Activated T-cell treated with anti-CD3 and anti-CD28 coated beads, Interleukin-2, amount 50 U/mL, for 48 hours (primary cell): ENCODE results near the gene SLC45A1.
"Not testable (repeated sequence)": the region's sequence is repeated elsewhere in the genome, so short reads cannot be mapped to it uniquely, and the experiment has no call there.

Experiments
- DNase-seq, 2 experiments: peaks; one replicate each; pipeline ENCODE4 v3.0.0-alpha.2; 2020

The SLC45A1 gene

DNA sequence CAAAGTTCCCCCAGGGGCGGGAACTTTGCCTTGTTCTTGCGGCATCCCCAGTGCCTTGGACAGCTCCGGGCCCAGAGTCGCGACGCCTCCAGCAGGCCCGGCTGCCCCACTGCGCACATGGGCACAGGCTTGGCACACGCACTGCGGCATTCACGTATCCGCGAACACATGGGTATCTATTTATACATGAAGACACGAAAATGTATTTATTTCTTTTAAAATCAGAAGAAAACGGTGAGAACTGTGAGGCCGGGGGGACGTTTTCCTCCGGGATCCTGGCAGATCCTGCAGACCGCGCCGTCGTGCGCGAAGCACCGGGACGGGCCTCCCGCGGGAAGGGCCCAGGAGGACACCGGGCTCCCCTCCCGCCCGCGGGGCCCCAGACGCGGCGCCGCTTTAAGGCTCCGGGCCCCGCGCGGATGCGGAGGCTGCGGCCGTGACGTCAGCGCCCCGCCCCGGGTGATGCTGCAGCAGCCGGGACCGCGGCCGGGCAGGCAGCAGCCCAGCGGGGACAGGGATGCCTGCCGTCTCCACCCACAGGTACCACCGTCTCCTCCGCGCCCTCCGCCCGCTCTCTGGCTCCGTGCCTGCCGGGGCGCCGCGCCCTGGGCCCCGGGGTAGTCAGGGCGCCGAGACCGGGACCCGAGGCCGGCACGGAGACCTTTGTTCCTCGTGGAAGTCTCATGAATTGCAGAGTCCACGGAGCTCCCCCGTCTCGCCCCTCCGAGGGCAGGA lies at the start of gene SLC45A1:
SLC45A1 (plus strand) TSS at position 468 of the 735 bp plus-strand sequence. CDS start 6,216 bp downstream, outside the sequence.
- DNase-seq: peak; percentile 82 to 88

DNA sequence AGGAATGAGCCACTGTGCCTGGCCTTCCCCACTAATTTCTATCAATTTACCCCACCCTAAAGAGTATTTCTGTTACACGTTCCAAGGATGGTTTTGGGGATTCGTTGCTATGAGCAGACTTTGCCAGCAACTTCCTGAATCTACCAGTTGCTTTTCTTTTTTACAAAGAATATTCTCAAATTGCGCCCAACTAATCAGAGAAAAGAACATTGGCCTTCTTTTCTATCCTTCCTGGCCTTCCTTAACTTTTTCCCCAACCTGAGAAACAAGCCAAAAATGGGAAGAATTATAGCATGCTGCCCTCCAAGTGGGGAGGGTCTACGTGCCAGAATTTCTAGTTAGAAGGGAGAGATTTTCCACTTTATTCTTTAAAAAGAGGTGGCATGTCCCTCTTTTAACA lies 44.9 kb upstream of the SLC45A1 start:
- DNase-seq: no peak

DNA sequence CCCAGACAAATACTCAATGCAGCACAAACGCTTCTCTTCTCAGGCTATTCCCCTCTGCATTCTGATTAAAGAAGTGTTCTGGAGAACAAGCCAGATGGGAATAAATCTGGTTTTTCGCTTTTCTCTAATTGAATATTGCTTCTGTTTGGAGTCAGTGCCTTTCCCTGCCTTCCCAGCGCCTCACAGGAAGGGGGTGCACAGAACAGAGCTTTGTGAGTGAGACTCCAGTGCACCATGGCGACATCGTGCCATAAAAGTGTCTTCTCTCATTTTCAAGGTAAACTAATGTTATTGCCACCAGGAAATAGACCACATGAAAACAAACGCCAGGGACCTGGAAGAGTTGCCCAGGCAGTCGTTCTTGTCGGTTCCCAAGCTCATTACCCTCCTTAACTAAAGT lies 43.6 kb upstream of the SLC45A1 start:
- DNase-seq: no peak

DNA sequence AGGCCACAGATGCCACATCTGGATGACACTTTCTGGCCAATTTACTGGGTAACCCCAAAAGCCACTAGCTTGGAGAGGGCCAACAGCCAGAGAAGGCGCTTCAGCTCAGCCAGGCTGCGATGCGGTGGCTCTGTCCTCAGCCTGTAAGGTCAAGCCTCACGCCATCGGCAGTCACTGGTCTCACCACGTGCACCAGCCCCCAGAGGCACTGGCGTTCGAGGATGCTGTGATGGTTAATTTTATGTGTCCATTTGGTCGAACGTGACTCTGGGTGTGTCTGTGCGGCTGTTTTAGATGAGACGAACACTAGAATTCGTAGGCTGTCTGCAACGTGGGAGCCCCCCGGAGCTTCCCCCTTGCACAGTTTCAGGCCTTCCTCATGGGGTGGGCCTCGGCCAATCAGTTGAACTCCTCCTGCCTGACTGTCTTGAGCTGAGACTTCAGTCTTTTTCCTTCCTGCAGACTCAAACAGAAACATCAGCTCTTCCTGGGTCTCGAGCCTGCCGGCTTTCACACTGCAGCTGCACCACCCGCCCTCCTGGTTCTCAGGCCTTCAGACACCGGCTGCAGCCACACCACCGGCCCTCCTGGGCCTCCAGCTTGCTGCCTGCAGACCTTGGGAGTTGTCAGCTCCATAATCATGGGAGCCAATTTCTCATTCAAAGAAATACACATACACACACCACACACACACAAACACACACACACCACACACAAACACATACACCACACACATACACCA lies 41.6 kb upstream of the SLC45A1 start:
- no peak for DNase-seq

DNA sequence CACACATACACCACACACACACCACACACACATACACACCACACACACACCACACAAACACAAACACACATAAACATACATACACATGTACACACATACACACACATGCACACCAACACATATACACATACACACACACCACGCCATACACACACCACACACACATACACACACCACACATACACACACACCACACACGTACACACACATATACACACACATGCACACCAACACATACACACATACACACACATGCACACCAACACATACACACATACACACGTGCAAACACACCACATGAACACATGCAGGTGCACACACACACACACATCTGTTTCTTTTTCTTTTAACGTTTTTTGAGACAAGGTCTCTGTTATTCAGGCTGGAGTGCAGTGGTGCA lies 41.0 kb upstream of the SLC45A1 start:
- DNase-seq: no peak

DNA sequence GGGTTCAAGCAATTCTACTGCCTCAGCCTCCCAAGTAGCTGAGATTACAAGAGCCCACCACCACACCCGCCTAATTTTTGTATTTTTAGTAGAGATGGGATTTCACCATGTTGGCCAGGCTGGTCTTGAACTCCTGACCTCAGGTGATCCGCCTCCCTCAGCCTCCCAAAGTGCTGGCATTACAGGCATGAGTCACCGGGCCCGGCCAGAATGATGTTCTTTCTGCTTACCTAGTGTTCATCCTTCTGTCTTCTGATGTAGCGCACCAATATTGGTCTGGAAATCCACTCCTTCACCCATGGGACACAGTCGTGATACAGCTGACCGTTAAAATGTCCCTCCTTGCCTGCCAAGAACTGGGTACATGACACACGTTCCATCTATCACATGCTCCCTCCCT lies 39.2 kb upstream of the SLC45A1 start:
- DNase-seq: not testable (repeated sequence)

DNA sequence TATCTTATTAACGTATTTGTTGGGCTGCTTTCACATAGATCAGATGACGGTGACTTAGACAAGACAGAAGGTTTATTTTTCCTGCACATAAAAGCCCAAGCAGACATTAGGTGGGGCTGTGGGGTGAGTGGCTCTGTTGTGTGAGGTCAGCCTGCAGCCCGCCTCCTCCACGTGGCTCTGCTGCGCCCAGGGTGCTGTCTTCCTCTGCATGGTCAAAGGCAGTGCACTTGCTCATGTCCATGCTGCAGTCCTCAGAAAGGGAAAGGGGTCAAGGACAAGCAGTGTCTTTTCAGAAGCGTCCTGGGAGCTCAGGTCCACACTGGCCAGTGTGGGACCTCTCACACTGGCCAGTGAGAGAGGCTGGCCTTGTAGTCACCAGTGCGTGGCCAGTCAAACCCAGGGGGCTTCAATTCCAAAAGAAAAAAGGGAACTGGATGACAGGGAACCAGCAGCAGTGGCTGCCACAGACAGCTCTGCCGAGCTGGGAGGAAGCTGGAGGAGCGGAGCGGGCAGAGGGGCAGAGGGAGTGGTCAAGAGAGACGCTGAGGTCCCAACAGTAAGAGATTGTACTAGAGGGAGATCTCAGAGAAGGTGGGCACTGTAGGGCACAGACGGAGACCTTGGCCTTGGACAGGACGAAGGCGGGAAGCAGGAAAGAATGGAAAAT lies 35.9 kb upstream of the SLC45A1 start:
- no peak for DNase-seq

DNA sequence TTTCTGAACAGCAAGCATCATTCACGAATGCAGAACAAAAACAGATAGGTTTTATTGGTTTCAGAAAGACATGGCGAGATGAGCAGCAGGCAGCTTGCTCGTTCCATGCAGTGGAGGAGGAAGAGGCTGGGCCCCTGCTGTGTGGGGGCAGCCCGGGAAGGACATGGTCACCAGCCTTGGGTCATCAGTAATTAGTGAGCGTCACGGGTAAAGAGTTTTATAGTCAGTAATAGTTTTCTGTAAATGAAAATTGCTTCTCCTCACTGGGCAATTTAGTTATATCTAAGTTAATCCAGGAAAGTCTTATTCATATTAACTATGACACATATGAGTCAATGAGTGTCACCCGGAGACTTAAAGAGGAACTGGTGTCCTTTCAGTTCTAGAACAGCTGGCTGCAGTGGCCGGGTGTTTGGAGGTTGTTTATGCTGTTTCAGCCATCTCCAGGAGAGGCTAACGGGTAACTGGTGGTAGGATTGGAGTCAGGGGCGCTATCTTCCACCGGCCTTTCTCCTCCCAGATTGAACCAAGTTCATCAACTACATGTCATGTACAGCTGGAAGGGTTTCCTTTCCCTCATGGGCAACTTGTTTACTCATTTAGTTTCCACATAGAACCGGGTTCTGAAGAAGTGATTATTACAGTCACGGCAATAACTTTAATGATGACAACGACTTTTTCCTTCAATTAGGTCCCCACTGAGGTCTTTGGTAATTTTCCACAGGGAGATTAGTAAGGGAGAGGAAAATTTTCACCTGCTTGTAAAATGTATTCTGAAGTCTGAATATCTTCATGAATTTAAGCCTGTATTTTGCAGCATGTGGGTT lies 34.6 kb upstream of the SLC45A1 start:
- peak; percentile 60 to 64 for DNase-seq

DNA sequence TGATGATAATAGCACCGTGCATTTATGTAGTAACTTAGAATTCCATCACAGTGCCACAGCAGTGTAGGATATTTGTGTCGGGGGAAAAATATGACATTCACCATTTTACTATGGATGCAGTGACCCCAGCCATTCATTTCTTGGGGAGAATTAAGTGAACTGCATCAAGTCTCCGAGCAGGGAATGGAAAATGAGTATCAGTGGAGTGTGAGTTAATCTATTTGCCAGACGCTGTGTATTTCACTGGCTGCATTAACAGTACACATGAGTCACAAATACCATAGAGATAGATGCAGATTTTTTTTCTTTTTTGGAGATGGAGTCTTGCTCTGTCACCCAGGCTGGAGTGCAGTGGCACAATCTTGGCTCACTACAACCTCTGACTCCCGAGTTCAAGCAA lies 33.8 kb upstream of the SLC45A1 start:
- DNase-seq: no peak

DNA sequence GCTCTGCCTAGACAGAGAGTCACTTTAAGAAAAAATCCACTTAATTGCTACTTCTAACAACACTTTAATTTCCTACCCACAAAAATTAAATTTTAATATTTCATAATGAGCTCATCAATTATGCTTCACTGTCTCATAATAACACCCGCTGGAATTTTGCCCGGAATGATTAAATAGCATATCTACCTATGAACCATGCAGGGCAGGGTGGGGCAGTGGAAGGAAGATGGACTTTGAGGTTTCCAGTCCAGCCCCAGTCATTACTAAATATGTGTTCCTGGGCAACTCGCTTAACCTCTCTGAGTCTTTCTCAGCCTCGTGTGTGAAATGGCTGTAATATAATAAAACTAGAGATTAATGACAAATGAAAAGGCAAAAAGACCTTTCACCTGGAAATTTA lies 32.8 kb upstream of the SLC45A1 start:
- DNase-seq: no peak

DNA sequence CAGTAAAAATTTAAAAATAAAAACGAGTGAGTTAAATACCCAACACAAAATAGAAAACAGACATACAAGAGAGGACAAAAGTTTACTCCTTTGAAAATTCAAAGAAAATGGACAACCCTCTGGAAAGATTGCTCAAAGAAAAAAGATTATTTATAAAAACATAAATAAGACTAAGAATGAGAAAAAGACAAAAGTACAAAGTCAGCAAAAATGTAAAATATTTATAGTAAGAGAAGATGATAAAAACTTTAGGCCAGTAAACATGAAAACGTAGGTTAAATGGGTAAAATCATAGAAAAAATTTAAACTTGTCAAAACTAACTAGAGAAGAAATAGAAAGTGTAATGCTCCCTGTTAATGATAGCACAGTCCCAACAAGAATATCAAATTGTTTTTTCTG lies 31.9 kb upstream of the SLC45A1 start:
- no peak for DNase-seq

DNA sequence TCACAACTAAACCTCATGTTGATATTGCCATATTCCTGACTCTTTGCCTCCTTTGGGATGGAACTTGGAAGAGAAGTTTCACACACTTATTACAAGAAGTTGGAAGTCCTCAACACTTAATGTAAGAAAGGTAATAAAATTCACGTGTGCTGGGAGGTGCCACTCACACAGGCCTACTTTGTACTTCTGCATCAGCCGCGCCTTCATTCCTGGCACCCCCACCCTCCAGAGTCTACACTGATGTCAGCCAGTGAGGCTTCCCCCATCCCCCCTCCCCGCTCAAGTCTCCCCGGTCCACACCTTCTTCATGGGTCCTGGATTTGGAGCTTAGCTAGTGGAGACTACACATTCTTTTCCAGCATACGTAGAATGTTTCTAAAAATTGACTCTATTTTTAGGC lies 24.8 kb upstream of the SLC45A1 start:
- no peak for DNase-seq

DNA sequence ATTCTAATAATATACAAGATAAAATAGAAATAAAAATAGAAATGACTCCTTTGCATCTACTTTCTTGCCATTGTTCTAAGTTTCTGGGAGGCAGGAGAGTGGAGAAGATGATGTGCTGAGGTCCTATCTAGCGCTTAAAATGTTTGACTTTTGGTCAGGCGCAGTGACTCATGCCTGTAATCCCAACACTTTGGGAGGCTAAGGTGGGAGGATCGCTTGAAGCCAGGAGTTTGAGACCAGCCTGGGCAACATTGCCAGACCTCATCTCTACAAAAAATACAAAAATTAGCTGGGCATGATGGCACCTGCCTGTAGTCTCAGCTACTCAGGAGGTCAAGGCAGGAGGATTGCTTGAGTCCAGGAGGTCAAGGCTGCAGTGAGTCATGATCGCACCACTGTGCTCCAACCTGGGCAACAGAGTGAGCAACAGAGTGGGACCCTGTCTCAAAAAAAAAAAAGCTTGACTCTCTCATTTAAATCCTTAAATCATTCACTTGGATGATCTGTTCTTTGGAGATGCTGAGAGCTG lies 24.2 kb upstream of the SLC45A1 start:
- DNase-seq: no peak

DNA sequence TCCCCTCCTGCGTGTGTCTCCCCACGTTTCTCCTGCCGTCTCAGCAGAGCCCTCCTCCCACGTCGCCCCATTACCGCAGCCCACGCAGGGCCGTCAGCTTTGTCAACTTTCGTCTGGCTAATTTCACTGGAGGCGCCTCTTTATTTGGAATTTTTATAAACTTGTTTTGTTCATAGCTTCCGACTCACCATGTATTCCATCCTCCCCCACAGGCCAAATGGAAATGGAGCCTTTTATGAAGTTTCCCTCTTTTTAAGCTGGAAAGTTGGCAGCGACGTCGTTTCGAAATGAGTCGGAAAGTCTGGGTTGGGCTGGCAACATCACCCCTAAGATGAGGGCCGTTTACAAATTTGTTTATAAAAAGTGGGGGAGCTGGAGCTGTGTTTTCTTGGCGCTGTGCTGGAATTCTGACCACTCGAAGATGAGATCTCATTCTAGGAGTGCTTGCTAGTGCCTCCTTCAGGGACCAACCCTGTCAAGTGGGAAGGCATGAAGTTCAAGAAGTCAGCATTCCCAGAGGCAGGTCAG lies 23.7 kb upstream of the SLC45A1 start:
- no peak for DNase-seq

DNA sequence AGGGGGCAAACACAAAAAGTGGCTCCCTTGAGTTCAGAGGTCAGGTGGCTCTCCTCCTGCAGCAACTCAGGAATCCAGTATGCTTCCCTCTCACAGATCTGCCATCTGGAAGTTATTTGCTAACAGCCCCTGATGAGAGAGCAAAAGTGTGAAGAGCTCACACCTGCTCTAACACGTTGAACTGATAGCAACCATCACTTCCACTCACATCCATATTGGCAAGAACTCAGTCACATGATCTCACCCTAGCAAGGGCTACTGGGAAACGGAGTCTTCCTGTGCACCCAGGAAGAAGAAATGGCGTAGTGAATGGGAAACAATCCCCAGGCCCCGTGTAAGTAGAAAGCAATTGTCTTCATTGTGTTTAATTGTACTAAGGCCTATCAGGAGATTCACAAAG lies 20.7 kb upstream of the SLC45A1 start:
- no peak for DNase-seq

DNA sequence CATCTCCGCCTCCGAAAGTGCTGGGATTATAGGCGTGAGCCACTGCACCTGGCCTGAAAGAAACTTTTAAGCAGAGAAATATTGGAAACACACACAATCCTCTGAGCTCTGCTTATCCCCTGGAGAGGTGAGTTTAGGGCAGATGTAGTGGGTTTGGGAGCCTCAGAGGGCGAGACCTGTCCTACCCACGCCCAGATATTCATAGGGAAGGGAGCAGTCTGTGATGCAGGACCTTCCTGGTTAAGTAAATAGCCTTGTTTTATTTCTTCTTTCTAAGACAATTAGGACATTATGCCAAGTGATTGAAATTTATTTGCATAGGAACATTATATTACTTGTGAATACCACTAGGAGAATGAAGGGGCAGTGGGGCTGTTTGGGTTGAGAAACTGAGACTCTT lies 18.0 kb upstream of the SLC45A1 start:
- DNase-seq: no peak

DNA sequence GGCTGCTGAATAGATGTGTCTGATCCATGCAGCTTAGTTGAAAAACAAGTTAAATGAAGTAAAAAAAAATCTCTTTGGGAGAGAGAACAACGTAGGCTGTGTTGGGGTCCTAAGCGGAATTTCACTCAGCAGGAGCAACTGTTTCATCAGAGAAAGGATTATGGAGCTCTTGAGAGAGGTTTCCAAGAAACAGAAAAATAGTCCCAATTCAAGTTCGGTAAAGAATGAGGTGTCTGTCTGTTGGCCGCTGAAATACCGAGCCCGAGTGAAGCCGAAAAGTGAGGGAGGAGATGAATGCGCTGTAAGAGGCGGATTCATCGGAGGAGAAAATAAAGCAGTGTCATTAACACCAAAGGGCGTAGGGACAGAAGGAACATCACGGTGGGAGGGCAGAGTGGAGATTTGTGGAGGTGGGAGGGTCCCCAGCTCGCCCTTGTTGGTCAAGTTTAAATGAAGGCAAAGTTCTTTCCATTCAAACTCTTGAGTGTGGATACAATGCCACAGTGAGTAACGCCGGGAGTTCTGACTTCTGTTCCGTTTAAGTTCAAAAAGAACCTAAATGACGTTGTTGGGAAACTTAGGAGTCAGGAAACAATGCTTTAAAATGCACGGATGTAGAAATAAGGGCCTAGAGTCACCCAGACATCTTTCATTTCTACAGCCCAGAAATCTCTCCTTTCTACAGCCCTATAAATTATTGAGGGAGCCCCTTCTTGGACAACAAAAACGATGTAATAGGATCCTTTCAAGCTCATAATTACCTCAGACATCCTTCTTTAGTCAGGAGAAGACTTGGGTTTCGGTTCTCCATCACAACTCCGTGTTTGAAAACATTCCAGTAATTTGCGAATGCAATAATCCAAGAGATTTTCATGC lies 15.6 kb upstream of the SLC45A1 start:
- DNase-seq: no peak

DNA sequence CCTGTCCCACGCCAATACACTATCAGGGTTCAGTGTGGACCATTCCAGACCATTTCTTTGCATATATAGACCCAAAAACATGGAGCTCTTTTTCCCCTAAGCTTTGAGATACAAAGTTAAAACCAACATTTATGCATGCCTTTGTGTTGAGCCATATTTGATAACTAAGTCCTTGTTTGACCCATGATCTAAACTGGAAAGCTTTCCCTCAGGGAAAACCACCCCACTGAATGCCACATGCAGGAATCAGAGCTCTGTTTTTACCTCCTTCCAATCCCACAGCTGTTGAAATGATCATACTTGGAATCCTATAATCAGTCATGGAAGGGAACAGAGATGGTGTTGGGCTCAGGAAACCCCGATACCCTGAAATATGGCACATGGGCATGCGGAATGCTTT lies 14.8 kb upstream of the SLC45A1 start:
- DNase-seq: no peak

DNA sequence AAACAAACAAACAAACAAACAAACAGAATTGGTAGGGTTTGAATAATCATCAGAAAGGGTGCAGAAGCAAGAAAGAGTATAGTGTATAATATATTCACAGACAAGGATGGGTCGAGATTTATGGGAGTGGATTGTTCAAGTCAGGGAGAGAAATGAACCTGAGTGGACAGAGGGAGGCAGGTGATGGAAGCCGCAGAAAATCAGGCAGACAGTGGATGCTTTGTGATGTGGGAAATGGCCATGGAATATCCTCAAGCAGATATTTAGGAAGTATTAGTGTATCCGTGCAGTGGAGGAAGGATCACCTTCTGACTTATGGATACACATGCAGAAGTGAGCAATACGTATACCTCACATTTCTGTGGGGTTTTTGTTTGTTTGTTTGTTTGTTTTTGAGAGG lies 14.0 kb upstream of the SLC45A1 start:
- no peak for DNase-seq

DNA sequence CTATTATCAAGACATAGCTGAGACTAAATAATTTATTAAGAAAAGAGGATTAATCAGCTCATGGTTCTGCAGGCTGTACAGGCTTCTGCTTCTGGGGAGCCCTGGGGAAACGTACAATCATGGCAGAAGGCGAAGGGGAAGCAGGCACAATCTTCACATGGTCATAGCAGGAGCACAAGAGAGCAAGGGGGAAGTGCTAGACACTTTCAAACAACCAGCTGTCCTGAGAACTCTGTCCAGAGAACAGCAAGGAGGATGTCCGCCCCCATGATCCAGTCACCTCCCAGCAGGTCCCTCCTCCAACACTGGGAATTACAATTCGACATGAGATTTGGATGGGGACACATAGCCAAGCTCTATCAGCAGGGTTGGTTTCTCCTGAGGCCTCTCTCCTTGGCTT lies 10.3 kb upstream of the SLC45A1 start:
- no peak for DNase-seq

DNA sequence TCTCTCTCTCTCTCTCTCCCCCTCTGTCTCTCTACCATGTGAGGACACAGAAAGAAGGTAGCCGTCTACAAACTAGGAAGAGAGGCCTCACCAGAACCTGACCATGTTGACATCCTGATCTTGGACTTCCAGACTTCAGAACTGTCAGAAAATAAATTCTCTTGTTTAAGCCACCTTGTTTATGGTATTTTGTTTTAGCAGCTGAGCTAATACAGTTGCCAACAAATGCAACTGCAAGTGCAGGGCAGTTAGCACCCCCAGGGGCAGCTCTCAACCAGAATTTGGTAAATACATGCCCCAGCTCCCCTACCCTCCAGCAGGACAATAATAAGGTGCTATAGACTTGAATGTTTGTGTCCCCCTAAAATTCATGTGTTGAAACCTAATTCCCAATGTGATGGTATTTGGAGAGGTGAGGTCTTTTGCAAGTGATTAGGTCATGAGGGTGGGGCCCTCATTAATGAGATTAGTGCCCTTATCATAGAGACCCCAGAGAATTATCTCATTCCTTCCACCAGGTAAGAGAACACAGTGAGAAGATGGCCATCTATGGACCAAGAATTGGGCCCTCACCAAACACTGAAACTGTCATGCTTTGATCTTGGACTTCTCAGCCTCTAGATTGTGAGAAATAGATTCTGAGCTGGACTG lies 6.7 kb upstream of the SLC45A1 start:
- no peak for DNase-seq
